GM21367 (cell line): ENCODE data around the gene EPB41L4B.

Experiments
- ATAC-seq: cut with Tn5 transposase; IDR thresholded peaks from one replicate; pipeline ENCODE4 v1.9.1; 2021; ENCODE audit not compliant: unreplicated experiment

Gene EPB41L4B

GRCh38 chr9:109206670-109207069 lies 114.2 kb downstream of the EPB41L4B start:
- ATAC-seq = no peak

GRCh38 chr9:109205526-109205925 lies 115.3 kb downstream of the EPB41L4B start:
- no peak for ATAC-seq

- no peak for ATAC-seq
These were observed 117.0 kb downstream of the EPB41L4B start for GRCh38 chr9:109203761-109204360.

- no peak for ATAC-seq
These were observed 121.2 kb downstream of the EPB41L4B start for GRCh38 chr9:109199676-109200075.

- ATAC-seq = no peak
These were observed 122.0 kb downstream of the EPB41L4B start for GRCh38 chr9:109198736-109199382.

- no peak for ATAC-seq
These were observed 126.8 kb downstream of the EPB41L4B start for GRCh38 chr9:109193974-109194556.

GRCh38 chr9:109192732-109193361 lies 128.0 kb downstream of the EPB41L4B start:
- ATAC-seq = no peak

GRCh38 chr9:109191746-109192145 lies 129.1 kb downstream of the EPB41L4B start:
- no peak for ATAC-seq

- ATAC-seq = no peak
These were observed 130.7 kb downstream of the EPB41L4B start for GRCh38 chr9:109190151-109190550.

- no peak for ATAC-seq
These were observed 133.9 kb downstream of the EPB41L4B start for GRCh38 chr9:109186857-109187520.

GRCh38 chr9:109182940-109183798 lies 137.7 kb downstream of the EPB41L4B start:
- no peak for ATAC-seq

GRCh38 chr9:109182550-109182939 lies 138.3 kb downstream of the EPB41L4B start:
- no peak for ATAC-seq

GRCh38 chr9:109181284-109181683 lies 139.6 kb downstream of the EPB41L4B start:
- no peak for ATAC-seq

GRCh38 chr9:109179801-109180523 lies 140.9 kb downstream of the EPB41L4B start:
- ATAC-seq = no peak

- ATAC-seq = no peak
These were observed 143.9 kb downstream of the EPB41L4B start for GRCh38 chr9:109176963-109177362.

GRCh38 chr9:109176386-109176785 lies 144.5 kb downstream of the EPB41L4B start:
- no peak for ATAC-seq

- ATAC-seq = no peak
These were observed 147.9 kb downstream of the EPB41L4B start for GRCh38 chr9:109172935-109173334.

- no peak for ATAC-seq
These were observed 148.9 kb downstream of the EPB41L4B start for GRCh38 chr9:109171926-109172325.

- ATAC-seq = no peak
These were observed 152.7 kb downstream of the EPB41L4B start for GRCh38 chr9:109168170-109168569.

GRCh38 chr9:109167716-109168115 lies 153.1 kb downstream of the EPB41L4B start:
- no peak for ATAC-seq
